Activated CD8-positive, alpha-beta memory T cell treated with anti-CD3 and anti-CD28 coated beads, Interleukin-2, amount 50 U/mL, for 48 hours (primary cell): Measurements from ENCODE around the gene HTR3B.

Experiments used
- DNase-seq: peaks from one replicate; pipeline ENCODE4 v3.0.0-alpha.2; 2020

Gene HTR3B

GRCh38 chr11:113949891-113950290, 45.3 kb downstream of the HTR3B start:
- no peak for DNase-seq

GRCh38 chr11:113951537-113951936, 46.9 kb downstream of the HTR3B start:
- no peak for DNase-seq

GRCh38 chr11:113952070-113952469, 47.5 kb downstream of the HTR3B start:
- no peak for DNase-seq

GRCh38 chr11:113952588-113952987, 48.0 kb downstream of the HTR3B start:
- no peak for DNase-seq

- no peak for DNase-seq
Observed at GRCh38 chr11:113954235-113954634, 49.6 kb downstream of the HTR3B start.

GRCh38 chr11:113956986-113957385, 52.4 kb downstream of the HTR3B start:
- no peak for DNase-seq

GRCh38 chr11:113960702-113961330, 56.2 kb downstream of the HTR3B start:
- no peak for DNase-seq

GRCh38 chr11:113967361-113967760, 62.8 kb downstream of the HTR3B start:
- no peak for DNase-seq

- DNase-seq = no peak
Observed at GRCh38 chr11:113971506-113972195, 67.1 kb downstream of the HTR3B start.

- DNase-seq = no peak
Observed at GRCh38 chr11:113974741-113975470, 70.3 kb downstream of the HTR3B start, which contains the start of gene HTR3A. Gene HTR3A, plus strand, starts transcription at chr11:113975108. Its CDS starts 218 bp downstream, at chr11:113975326.

- no peak for DNase-seq
Observed at GRCh38 chr11:113977071-113977490, 72.5 kb downstream of the HTR3B start.

GRCh38 chr11:113977701-113978100, 73.1 kb downstream of the HTR3B start:
- no peak for DNase-seq

- no peak for DNase-seq
Observed at GRCh38 chr11:113979431-113979830, 74.8 kb downstream of the HTR3B start.

GRCh38 chr11:113980785-113981184, 76.2 kb downstream of the HTR3B start:
- no peak for DNase-seq

GRCh38 chr11:113982306-113982705, 77.7 kb downstream of the HTR3B start:
- DNase-seq = no peak

- no peak for DNase-seq
Observed at GRCh38 chr11:113984781-113985180, 80.2 kb downstream of the HTR3B start.

- no peak for DNase-seq
Observed at GRCh38 chr11:113985906-113986305, 81.3 kb downstream of the HTR3B start.

- no peak for DNase-seq
Observed at GRCh38 chr11:113986351-113987140, 82.0 kb downstream of the HTR3B start.

- DNase-seq = no peak
Observed at GRCh38 chr11:113989381-113989780, 84.8 kb downstream of the HTR3B start.

GRCh38 chr11:113989916-113990315, 85.3 kb downstream of the HTR3B start:
- DNase-seq = no peak

GRCh38 chr11:113991170-113991569, 86.6 kb downstream of the HTR3B start:
- no peak for DNase-seq

GRCh38 chr11:113991718-113992458, 87.3 kb downstream of the HTR3B start:
- DNase-seq = no peak
